ENCODE data around the gene PGLYRP3.

DNA sequence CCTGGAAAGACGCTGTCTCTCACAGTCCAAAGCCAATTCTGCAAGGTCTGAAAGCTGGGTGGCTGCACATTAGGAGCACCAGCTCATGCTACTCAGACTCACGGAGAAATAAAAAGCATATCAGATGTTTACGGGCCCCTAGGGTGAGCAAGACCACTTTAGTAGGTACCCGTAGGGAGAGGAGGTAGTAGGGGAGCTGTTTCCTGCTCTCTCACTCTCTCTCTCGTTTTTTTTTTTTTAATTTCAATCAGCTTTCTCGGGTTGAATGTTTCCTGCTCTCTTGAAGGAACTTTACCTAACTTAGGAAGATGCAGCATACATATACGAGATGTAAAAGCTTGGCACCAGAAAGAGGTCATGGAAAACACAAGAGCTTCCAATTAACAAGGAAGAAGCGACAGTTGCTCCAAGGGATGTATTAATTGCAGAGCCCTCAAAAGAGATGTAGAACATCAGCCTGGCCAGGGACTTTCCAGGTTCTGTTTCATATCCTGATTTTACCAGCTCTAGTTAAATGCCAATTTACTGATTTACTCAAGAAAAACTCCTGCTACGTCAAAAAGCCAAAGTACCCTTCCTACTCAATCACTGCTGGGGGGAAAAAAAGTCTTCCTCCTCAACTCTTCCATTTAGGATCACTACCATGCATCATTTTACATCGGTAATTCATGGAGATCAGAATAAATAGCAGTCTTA is 50.1 kb downstream of the PGLYRP3 start:
- TF ChIP-seq, protein P1, sequence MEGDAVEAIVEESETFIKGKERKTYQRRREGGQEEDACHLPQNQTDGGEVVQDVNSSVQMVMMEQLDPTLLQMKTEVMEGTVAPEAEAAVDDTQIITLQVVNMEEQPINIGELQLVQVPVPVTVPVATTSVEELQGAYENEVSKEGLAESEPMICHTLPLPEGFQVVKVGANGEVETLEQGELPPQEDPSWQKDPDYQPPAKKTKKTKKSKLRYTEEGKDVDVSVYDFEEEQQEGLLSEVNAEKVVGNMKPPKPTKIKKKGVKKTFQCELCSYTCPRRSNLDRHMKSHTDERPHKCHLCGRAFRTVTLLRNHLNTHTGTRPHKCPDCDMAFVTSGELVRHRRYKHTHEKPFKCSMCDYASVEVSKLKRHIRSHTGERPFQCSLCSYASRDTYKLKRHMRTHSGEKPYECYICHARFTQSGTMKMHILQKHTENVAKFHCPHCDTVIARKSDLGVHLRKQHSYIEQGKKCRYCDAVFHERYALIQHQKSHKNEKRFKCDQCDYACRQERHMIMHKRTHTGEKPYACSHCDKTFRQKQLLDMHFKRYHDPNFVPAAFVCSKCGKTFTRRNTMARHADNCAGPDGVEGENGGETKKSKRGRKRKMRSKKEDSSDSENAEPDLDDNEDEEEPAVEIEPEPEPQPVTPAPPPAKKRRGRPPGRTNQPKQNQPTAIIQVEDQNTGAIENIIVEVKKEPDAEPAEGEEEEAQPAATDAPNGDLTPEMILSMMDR (IDR thresholded peaks at IDR 0.05) = no peak
- TF ChIP-seq POLR2A (IDR thresholded peaks at IDR 0.05) = no peak
